DND-41 (cell line): ENCODE measurements around the gene ERAL1.
A peak's percentile ranks its signal among the peaks of the same experiment; 100 is the strongest.

Experiments
- ATAC-seq: fragments of 200-7000 bp; cut with Tn5 transposase; 3 replicates; pipeline ENCODE4 v1.9.1; 2021; ENCODE audit warnings: low read depth; ENCODE audit not compliant: insufficient read depth
- DNase-seq: peaks from one replicate; pipeline ENCODE4 v3.0.0-alpha.2; 2020
- H2AFZ ChIP-seq: 2 replicates; pipeline ENCODE4 v1.6.0; 2012; ENCODE audit warnings: low read depth, low read length
- H3K27ac ChIP-seq: 2 replicates; pipeline ENCODE4 v1.5.1; 2012; ENCODE audit warnings: low read length, inconsistent platforms
- H3K27me3 ChIP-seq: fragments of 200-600 bp; sonication (generic); 2 replicates; pipeline ENCODE4 v1.6.0; 2012; ENCODE audit warnings: low read length, mild to moderate bottlenecking, inconsistent platforms; ENCODE audit not compliant: insufficient read depth, poor library complexity
- H3K36me3 ChIP-seq: 2 replicates; pipeline ENCODE4 v1.5.1; 2012; ENCODE audit warnings: low read length, inconsistent platforms; ENCODE audit not compliant: insufficient read depth
- H3K4me1 ChIP-seq: 2 replicates; pipeline ENCODE4 v1.5.1; 2012; ENCODE audit warnings: mild to moderate bottlenecking, low read length; ENCODE audit not compliant: insufficient read depth
- H3K4me2 ChIP-seq: 2 replicates; pipeline ENCODE4 v1.6.0; 2012; ENCODE audit warnings: mild to moderate bottlenecking, moderate library complexity, low read length, inconsistent platforms; ENCODE audit not compliant: insufficient read depth
- H3K4me3 ChIP-seq, 2 experiments: fragments of 200-600 bp in 1 of 2; shearing (Covaris generic) in 1 of 2; 2 replicates each; pipeline ENCODE4 v1.5.1; 2012 to 2016; ENCODE audit warnings: inconsistent platforms in 2 of 2, low read length in 2 of 2, mild to moderate bottlenecking in 2 of 2, low read depth in 1 of 2, moderate library complexity in 1 of 2
- H3K79me2 ChIP-seq: 2 replicates; pipeline ENCODE4 v1.6.0; 2012; ENCODE audit warnings: low read length, inconsistent platforms; ENCODE audit not compliant: insufficient read depth
- H3K9ac ChIP-seq: 2 replicates; pipeline ENCODE4 v1.6.0; 2012; ENCODE audit warnings: low read depth, mild to moderate bottlenecking, inconsistent platforms, low read length, moderate library complexity
- H3K9me3 ChIP-seq: 2 replicates; pipeline ENCODE4 v1.5.1; 2012; ENCODE audit warnings: low read length, moderate library complexity, mild to moderate bottlenecking, inconsistent platforms; ENCODE audit not compliant: insufficient read depth, severe bottlenecking
- H4K20me1 ChIP-seq: 2 replicates; pipeline ENCODE4 v1.6.0; 2012; ENCODE audit warnings: low read length; ENCODE audit not compliant: insufficient read depth
- CTCF ChIP-seq: IDR thresholded peaks from 2 replicates; pipeline ENCODE4 v1.5.1; 2012; ENCODE audit warnings: borderline replicate concordance, low read length, moderate library complexity, mild to moderate bottlenecking; ENCODE audit not compliant: poor library complexity, severe bottlenecking; ENCODE audit errors: extremely low read depth
- EZH2 ChIP-seq: IDR thresholded peaks from 3 replicates; pipeline ENCODE4 v1.6.1; 2012; ENCODE audit warnings: borderline replicate concordance, low read depth, mild to moderate bottlenecking, moderate library complexity, low read length, inconsistent platforms; ENCODE audit not compliant: severe bottlenecking

The ERAL1 gene

GRCh38 chr17:28871056-28871579 lies 16.3 kb downstream of the ERAL1 start:
- Histone ChIP-seq H3K4me3 (no peak overlapping the region), H2AFZ (peak overlapping the region; percentile 45; the same call in 1 of the 2 replicates), H3K79me2 (no peaks in the 10 kb centered on the region), H3K9ac (no peak overlapping the region), H3K9me3 (no peaks in the 10 kb centered on the region), H4K20me1 (no peaks in the 10 kb centered on the region), H3K27me3 (no peaks in the 10 kb centered on the region), H3K4me2 (no peak overlapping the region), H3K27ac (0 out of 2 replicates have a peak overlapping the region, but pooled peaks have one; percentile 8), H3K36me3 (no peaks in the 10 kb centered on the region), H3K4me1 (0 out of 2 replicates have a peak, but pooled peaks cover 5% of the 10 kb centered on the region)
- peak; percentile 22 for DNase-seq
- TF ChIP-seq CTCF = no peak
- TF ChIP-seq EZH2 = no peak
- peak; percentile 89 for ATAC-seq

GRCh38 chr17:28873839-28874238 lies 19.0 kb downstream of the ERAL1 start:
- H2AFZ ChIP-seq = no peak overlapping the region
- no peaks in the 10 kb centered on the region for H3K27me3 ChIP-seq
- no peak overlapping the region for H3K4me2 ChIP-seq
- H3K27ac ChIP-seq = no peak overlapping the region
- H3K9me3 ChIP-seq = no peaks in the 10 kb centered on the region
- H3K4me1 ChIP-seq = 0 out of 2 replicates have a peak, but pooled peaks cover 5% of the 10 kb centered on the region
- H3K9ac ChIP-seq = no peak overlapping the region
- no peaks in the 10 kb centered on the region for H3K36me3 ChIP-seq
- no peaks in the 10 kb centered on the region for H3K79me2 ChIP-seq
- no peaks in the 10 kb centered on the region for H4K20me1 ChIP-seq
- TF ChIP-seq CTCF (no peak), EZH2 (no peak)
- DNase-seq (no peak), ATAC-seq (no peak)
- H3K4me3 ChIP-seq = no peak overlapping the region

GRCh38 chr17:28874750-28875149 lies 19.9 kb downstream of the ERAL1 start:
- Histone ChIP-seq H3K4me2 (no peak overlapping the region), H3K4me1 (0 out of 2 replicates have a peak, but pooled peaks cover 5% of the 10 kb centered on the region), H3K27ac (no peak overlapping the region), H3K36me3 (no peaks in the 10 kb centered on the region), H2AFZ (no peak overlapping the region), H3K9me3 (no peaks in the 10 kb centered on the region), H3K4me3 (no peak overlapping the region), H4K20me1 (no peaks in the 10 kb centered on the region), H3K27me3 (no peaks in the 10 kb centered on the region), H3K9ac (no peak overlapping the region), H3K79me2 (no peaks in the 10 kb centered on the region)
- no peak for ATAC-seq
- DNase-seq = no peak
- no peak for TF ChIP-seq CTCF
- no peak for TF ChIP-seq EZH2
